Panc1 (cell line): ENCODE data around the gene PTRH1. TPM values are rescaled to one million over a fixed set of nuclear protein-coding genes. Genes with fewer than 3 reads are reported as not detected.

Source experiments
- ATAC-seq: fragments of 200-7000 bp; cut with Tn5 transposase; 2 replicates; pipeline ENCODE4 v1.9.1; 2020; ENCODE audit warnings: mild to moderate bottlenecking, moderate library complexity
- BruUV-seq: library from RNA; stranded (reverse); fragments of 400-500 nt; replicated peaks from 2 replicates; lab custom pipeline; 2021; lab: Mats Ljungman, UMichigan
- CTCF ChIA-PET: fragments of 300-600 bp; sonication (Branson Sonifier 250); formaldehyde crosslinking; loops from one replicate; lab custom pipeline; 2022; ENCODE audit warnings: antibody characterized with exemption; lab: Charles Lee
- POLR2A ChIA-PET: fragments of 300-600 bp; sonication (Branson Sonifier 250); formaldehyde crosslinking; loops from one replicate; lab custom pipeline; 2022; ENCODE audit warnings: antibody characterized with exemption; lab: Charles Lee
- DNase-seq: peaks from one replicate; pipeline ENCODE4 v3.0.0-alpha.2; 2010; ENCODE audit warnings: low read depth, low spot score
- H3K27ac ChIP-seq: 2 replicates; pipeline ENCODE4 v1.5.1; 2011; ENCODE audit warnings: mild to moderate bottlenecking, low read length, inconsistent platforms
- H3K27me3 ChIP-seq: fragments of 200-500 bp; sonication (Bioruptor generic); 2 replicates; pipeline ENCODE4 v1.6.0; 2014; ENCODE audit warnings: low read length, inconsistent platforms; ENCODE audit not compliant: control insufficient read depth, insufficient read depth
- H3K36me3 ChIP-seq: fragments of 200-500 bp; sonication (Bioruptor generic); 2 replicates; pipeline ENCODE4 v1.5.1; 2014; ENCODE audit warnings: inconsistent platforms, mild to moderate bottlenecking, low read length, moderate library complexity; ENCODE audit not compliant: control insufficient read depth, insufficient read depth
- H3K4me1 ChIP-seq: 2 replicates; pipeline ENCODE4 v1.5.1; 2011; ENCODE audit warnings: inconsistent platforms, mild to moderate bottlenecking, low read length, moderate library complexity; ENCODE audit not compliant: control insufficient read depth, insufficient read depth
- H3K4me3 ChIP-seq, 2 experiments: 2 replicates each; pipeline ENCODE4 v1.5.1; 2011 to 2012; ENCODE audit warnings: low read depth in 2 of 2, low read length in 2 of 2, mild to moderate bottlenecking in 2 of 2, inconsistent platforms in 1 of 2, moderate library complexity in 1 of 2
- H3K9me3 ChIP-seq: fragments of 200-500 bp; sonication (Bioruptor generic); 2 replicates; pipeline ENCODE4 v1.5.1; 2014; ENCODE audit warnings: low read depth, mild to moderate bottlenecking, inconsistent platforms, low read length, moderate library complexity; ENCODE audit not compliant: control insufficient read depth, insufficient read depth
- SIN3A ChIP-seq: IDR thresholded peaks from 2 replicates; pipeline ENCODE4 v1.6.1; 2012; ENCODE audit warnings: low read depth, mild to moderate bottlenecking, low read length, moderate library complexity, borderline replicate concordance; ENCODE audit not compliant: insufficient read depth
- TCF7L2 ChIP-seq: IDR thresholded peaks from 2 replicates; pipeline ENCODE4 v1.6.1; 2011; ENCODE audit warnings: mild to moderate bottlenecking, low read depth, low read length, inconsistent platforms
- in situ Hi-C: cut with HindIII; loops from 2 replicates; pipeline ENCODE4 v1.10.0; 2016; ENCODE audit warnings: low sequenced_read_pairs, low pct_unique_long_range_greater_than_20kb
- intact Hi-C: fragments of 100-400 bp; cut with micrococcal nuclease; formaldehyde crosslinking; loops from one replicate; pipeline ENCODE4 v1.10.0; 2022; ENCODE audit not compliant: unreplicated experiment
- total RNA-seq: library from RNA; stranded (reverse); gene quantifications from one replicate; pipeline ENCODE4 v1.2.1, GENCODE V29; 2021; ENCODE audit not compliant: unreplicated experiment
- TF ChIP-seq, protein P1 (sequence below), 2 experiments: IDR thresholded peaks; 2 replicates each; pipeline ENCODE4 v1.6.1; 2011 to 2012; ENCODE audit warnings: low read depth in 2 of 2, control low read depth in 1 of 2, low read length in 1 of 2, mild to moderate bottlenecking in 1 of 2, moderate library complexity in 1 of 2; ENCODE audit not compliant: insufficient read depth in 1 of 2
- TF ChIP-seq, protein P2 (sequence below): fragments of 450-650 bp; IDR thresholded peaks from 2 replicates; pipeline ENCODE4 v1.5.1; 2017; ENCODE audit warnings: mild to moderate bottlenecking

The PTRH1 gene
- total RNA-seq, 1 experiment from 2014 or later, result 13.8 TPM

- ATAC-seq (no peak), DNase-seq (no peak)
- Histone ChIP-seq H3K27ac (no peak overlapping the region), H3K36me3 (no peaks in the 10 kb centered on the region), H3K9me3 (no peaks in the 10 kb centered on the region), H3K4me3 (no peak overlapping the region), H3K4me1 (no peaks in the 10 kb centered on the region), H3K27me3 (peaks cover 2% of the 10 kb centered on the region; the same call in 1 of the 2 replicates)
- BruUV-seq, result no TSS peak
- intact Hi-C loops (no loop called here), in situ Hi-C loops (no loop called here)
- POLR2A ChIA-PET, result no interaction called here
- no peak for TF ChIP-seq TCF7L2
- TF ChIP-seq, protein P1, sequence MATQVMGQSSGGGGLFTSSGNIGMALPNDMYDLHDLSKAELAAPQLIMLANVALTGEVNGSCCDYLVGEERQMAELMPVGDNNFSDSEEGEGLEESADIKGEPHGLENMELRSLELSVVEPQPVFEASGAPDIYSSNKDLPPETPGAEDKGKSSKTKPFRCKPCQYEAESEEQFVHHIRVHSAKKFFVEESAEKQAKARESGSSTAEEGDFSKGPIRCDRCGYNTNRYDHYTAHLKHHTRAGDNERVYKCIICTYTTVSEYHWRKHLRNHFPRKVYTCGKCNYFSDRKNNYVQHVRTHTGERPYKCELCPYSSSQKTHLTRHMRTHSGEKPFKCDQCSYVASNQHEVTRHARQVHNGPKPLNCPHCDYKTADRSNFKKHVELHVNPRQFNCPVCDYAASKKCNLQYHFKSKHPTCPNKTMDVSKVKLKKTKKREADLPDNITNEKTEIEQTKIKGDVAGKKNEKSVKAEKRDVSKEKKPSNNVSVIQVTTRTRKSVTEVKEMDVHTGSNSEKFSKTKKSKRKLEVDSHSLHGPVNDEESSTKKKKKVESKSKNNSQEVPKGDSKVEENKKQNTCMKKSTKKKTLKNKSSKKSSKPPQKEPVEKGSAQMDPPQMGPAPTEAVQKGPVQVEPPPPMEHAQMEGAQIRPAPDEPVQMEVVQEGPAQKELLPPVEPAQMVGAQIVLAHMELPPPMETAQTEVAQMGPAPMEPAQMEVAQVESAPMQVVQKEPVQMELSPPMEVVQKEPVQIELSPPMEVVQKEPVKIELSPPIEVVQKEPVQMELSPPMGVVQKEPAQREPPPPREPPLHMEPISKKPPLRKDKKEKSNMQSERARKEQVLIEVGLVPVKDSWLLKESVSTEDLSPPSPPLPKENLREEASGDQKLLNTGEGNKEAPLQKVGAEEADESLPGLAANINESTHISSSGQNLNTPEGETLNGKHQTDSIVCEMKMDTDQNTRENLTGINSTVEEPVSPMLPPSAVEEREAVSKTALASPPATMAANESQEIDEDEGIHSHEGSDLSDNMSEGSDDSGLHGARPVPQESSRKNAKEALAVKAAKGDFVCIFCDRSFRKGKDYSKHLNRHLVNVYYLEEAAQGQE (IDR thresholded peaks at IDR 0.05; ENCODE audit: insufficient read depth in 1 of 2, low read depth in 2 of 2, low read length in 1 of 2), result no peak
- TF ChIP-seq, protein P2, sequence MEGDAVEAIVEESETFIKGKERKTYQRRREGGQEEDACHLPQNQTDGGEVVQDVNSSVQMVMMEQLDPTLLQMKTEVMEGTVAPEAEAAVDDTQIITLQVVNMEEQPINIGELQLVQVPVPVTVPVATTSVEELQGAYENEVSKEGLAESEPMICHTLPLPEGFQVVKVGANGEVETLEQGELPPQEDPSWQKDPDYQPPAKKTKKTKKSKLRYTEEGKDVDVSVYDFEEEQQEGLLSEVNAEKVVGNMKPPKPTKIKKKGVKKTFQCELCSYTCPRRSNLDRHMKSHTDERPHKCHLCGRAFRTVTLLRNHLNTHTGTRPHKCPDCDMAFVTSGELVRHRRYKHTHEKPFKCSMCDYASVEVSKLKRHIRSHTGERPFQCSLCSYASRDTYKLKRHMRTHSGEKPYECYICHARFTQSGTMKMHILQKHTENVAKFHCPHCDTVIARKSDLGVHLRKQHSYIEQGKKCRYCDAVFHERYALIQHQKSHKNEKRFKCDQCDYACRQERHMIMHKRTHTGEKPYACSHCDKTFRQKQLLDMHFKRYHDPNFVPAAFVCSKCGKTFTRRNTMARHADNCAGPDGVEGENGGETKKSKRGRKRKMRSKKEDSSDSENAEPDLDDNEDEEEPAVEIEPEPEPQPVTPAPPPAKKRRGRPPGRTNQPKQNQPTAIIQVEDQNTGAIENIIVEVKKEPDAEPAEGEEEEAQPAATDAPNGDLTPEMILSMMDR, result no peak
- CTCF ChIA-PET, result no interaction called here
Observed at GRCh38 chr9:127753148-127753547, 37.7 kb upstream of the PTRH1 start.

GRCh38 chr9:127751269-127752054 is 36.0 kb upstream of the PTRH1 start:
- CTCF ChIA-PET, result no interaction called here
- Histone ChIP-seq H3K27me3 (peaks cover 2% of the 10 kb centered on the region; the same call in 1 of the 2 replicates), H3K36me3 (no peaks in the 10 kb centered on the region), H3K27ac (no peak overlapping the region), H3K4me3 (no peak overlapping the region), H3K4me1 (no peaks in the 10 kb centered on the region), H3K9me3 (no peaks in the 10 kb centered on the region)
- TF ChIP-seq SIN3A, result no peak
- TF ChIP-seq, protein P1 (IDR thresholded peaks at IDR 0.05; ENCODE audit: insufficient read depth in 1 of 2, low read depth in 2 of 2, low read length in 1 of 2), result peak; percentile 94 to 96
- no peak for ATAC-seq
- intact Hi-C loops, result no loop called here
- in situ Hi-C loops, result no loop called here
- no TSS peak for BruUV-seq
- no peak for DNase-seq
- POLR2A ChIA-PET, result no interaction called here
